Measurements from ENCODE around the gene STX16.

The STX16 gene

DNA sequence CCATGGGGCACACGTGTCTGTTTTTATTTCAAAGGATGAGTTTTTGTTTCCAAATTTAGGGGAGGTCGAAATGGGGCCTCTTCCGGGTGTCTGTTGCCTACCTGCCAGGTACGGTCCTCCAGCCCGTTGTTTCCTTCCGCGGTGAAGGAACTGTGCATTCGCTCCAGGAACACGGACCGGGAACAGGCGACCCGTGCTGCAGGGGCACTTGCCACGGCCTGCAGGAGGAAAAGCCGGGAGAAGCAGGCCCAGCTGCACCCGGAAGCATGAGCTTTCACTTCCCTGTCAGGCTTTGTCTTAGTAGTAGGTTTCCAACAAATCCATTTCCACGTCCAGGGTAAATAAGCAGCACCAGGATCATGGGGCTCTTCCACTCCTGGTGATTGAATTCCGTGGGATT is 24.6 kb downstream of the STX16 start:
- DNase-seq (ENCODE audit: low read depth, low spot score) = no peak

GRCh38 chr20:58676161-58676560 is 25.1 kb downstream of the STX16 start:
- no peak for DNase-seq (ENCODE audit: low read depth, low spot score)

- no peak for DNase-seq (ENCODE audit: low read depth, low spot score)
Observed at GRCh38 chr20:58677079-58677604, 26.1 kb downstream of the STX16 start.

DNA sequence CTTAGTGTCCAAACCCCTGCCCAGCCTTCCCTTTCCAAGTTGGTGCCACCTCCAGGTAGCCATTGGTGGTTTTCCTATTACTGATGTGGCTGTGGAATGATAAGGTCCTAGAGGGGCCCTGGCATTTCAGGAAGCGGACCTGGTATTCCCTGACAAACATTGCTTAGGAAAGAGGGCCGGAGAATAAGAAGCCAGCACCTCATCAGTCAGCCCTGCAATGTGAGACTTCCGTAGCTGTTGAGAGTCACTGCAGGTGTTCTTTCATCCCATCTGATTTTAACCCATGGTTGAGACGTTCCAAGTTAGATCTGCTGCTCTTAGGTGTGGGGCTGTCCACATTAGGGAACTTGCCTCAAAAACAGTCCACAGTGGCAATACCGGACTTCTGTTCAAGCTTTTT is 26.7 kb downstream of the STX16 start:
- no peak for DNase-seq (ENCODE audit: low read depth, low spot score)

- no peak for DNase-seq (ENCODE audit: low read depth, low spot score)
Observed at GRCh38 chr20:58678806-58679205, 27.7 kb downstream of the STX16 start.

GRCh38 chr20:58682656-58683531 is 31.8 kb downstream of the STX16 start:
- peak; percentile 66 for DNase-seq (ENCODE audit: low read depth, low spot score)

DNA sequence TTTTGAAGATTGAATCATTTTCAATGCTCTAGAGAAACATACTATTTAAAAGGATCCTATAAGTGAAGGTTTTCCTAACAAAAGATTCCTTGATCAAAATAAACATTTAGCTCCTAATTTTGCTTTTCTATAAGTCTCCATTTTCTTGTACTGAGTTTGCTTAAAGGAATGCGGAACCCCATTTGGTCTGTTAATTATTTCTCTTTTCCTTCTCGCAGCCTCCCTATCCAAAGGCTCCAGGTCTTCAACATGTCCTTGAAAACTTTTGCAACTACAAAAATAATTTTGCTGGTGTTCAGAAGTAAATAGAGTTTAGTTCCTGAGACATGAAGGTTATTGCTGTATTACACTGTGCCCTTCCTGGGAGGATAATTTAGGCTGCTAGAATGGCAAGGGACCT is 33.2 kb downstream of the STX16 start:
- no peak for DNase-seq (ENCODE audit: low read depth, low spot score)

DNA sequence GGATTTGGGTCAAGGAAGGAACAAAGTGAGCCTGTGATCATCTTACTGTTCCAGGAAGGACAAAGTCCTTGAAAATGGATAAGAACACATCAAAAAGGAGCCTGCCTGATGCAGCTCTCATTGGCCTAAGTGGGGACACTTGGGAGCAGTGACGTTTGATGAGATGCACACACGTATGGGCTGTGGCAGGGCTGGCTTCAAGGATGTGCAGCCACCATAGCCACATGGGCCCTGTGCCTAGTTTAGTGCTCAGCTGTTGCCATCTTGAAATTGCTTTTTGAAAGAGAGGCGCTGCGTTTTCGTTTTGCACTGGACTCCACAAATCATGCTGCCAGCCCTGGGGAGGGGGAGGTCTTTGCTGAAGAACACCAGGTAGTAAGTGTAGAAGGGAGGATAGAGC is 34.9 kb downstream of the STX16 start:
- DNase-seq (ENCODE audit: low read depth, low spot score) = no peak

DNA sequence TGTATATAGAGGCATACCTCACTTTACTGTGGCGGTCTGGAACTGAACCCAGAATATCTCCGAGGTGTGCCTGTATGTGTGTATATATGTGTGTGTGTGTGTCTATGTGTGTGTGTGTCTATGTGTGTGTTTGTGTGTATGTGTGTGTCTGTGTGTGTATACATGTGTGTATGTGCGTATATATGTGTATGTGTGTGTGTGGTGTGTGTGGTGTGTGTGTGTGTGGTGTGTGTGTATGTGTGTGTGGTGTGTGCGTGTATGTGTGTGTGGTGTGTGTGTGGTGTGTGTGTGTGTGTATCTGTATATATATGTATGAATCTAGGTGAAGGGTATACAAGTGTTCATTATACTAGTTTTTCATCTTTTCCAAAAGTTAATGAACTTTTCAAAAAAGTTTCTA is 37.3 kb downstream of the STX16 start:
- no peak for DNase-seq (ENCODE audit: low read depth, low spot score)

GRCh38 chr20:58688840-58689239 is 37.8 kb downstream of the STX16 start:
- DNase-seq (ENCODE audit: low read depth, low spot score) = no peak

DNA sequence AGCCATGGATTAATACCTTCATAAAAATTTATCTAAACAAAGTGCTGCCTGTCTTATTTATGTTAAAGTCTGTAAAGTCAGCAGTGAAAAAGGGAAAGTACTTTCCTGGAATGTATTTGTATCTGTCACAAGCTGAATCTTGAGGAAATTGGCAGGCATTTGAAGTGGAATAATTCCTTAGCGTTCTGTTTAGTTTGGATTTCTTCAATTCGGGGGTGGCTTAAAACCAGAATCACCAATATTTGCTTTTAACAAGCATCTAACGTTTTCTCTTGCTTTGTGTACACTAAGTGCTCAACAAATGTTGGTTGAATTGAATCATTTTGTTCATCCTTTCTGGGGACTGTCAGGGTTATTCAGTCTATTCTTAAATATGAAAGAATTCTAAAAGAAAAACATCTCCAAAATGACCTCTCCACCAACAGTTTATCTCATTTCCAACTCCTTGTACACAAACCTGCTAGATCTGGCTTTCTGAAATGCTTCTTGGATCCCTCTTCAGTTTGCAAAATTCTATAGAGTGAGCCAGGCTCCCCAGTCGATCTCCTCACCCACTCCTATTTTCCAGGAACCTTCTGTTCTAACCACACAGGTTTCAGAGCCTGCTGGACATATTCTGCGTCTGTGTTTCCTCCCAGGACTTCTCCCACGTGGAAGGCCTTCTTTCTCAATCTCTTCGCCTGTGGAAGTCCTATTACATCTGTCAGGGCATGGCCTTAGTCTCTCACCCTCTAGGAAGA is 39.5 kb downstream of the STX16 start:
- peak; percentile 38 for DNase-seq (ENCODE audit: low read depth, low spot score)

DNA sequence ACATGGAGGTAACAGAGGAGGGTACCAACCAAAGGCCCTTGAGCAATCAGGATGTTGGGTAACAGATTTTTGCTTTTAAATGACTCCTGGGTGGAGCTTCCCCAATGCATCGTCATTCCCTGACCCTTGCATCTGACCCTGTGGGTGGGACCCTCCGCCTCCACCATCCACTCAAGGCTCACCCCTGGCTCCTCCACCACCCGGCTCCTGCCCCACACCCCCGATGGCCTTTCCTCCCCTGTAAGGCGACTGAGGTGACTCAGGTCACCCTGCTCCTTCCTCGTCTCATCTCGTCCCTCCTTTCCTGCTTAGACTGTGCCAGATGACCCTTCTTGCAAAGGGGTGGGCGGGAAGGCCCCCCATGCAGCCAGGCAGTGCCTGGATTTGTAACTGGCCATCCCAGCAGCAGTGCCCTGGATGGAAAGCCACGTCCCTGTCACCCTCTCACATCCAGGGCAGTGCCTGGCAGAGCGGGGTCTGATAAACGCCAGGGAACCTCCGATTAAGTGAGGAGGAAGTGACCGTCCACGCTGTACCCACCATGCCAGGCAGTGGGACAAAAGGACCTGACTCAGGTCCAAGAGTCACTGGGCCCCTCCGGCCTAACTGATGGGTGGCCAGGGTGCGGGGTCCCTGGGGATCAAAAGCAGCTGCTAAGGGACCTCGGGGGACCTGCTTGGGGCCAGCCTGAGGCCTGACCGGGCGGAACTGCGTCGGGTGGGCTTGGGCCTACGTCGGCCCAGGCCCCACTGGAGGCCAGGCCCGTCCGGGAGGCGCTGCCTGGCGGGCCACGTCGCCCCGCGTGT is 40.9 kb downstream of the STX16 start:
- no peak for DNase-seq (ENCODE audit: low read depth, low spot score)

GRCh38 chr20:58692579-58693225 is 41.6 kb downstream of the STX16 start, which contains the start of gene NPEPL1:
NPEPL1 (plus strand) TSS chr20:58692800; CDS start chr20:58692901, 101 bp downstream.
- peak; percentile 90 for DNase-seq (ENCODE audit: low read depth, low spot score)

GRCh38 chr20:58693226-58694006 is 42.3 kb downstream of the STX16 start:
- DNase-seq (ENCODE audit: low read depth, low spot score) = peak; percentile 13

- no peak for DNase-seq (ENCODE audit: low read depth, low spot score)
Observed at GRCh38 chr20:58694241-58695083, 43.4 kb downstream of the STX16 start.

GRCh38 chr20:58695084-58695722 is 44.1 kb downstream of the STX16 start:
- DNase-seq (ENCODE audit: low read depth, low spot score) = no peak

- no peak for DNase-seq (ENCODE audit: low read depth, low spot score)
Observed at GRCh38 chr20:58695895-58696375, 44.9 kb downstream of the STX16 start.

- DNase-seq (ENCODE audit: low read depth, low spot score) = no peak
Observed at GRCh38 chr20:58696411-58696961, 45.4 kb downstream of the STX16 start.

Measured in astrocyte of the hippocampus (primary cell).